ENCODE measurements around the gene FCGR3A. TPM values are rescaled to one million over a fixed set of nuclear protein-coding genes. Genes with fewer than 3 reads are reported as not detected.
"Not testable (repeated sequence)": the region's sequence is repeated elsewhere in the genome, so short reads cannot be mapped to it uniquely, and the experiment has no call there.

The FCGR3A gene
- total RNA-seq, 1 donor from 2014 or later, result not detected

DNA sequence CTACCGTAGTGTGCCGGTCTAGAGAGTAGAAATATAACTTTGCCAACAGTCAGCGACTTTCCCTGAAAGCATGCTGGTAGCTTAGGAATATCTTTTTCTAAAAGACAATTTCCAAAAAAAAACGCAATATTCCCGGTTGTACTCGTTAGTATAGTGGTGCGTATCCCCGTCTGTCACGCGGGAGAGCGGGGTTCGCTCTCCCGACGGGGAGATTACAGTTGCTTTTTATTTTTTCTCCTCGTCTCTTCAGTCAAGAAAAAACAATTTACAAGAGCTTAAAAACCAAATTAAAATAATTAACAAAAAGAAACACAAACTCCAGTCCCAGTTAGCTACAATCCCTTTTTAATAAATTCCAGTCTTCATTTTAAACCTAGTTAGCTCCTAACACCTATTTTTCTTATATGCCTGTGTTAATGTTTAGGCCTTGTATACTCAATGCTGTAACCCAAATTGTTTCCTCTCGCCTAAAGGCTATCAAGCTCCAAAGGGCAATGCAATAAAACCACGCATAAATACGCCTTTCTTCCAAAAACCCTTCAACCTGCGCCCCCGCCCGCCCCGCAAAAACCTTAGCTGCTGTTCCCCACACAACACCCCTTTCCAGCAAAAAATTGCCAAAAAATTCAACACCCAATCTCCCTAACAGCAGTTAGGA lies 17.5 kb downstream of the FCGR3A start:
- no peak for DNase-seq (ENCODE audit: extremely low read depth, low read depth, low spot score)

GRCh38 chr1:161530671-161531641 lies 18.7 kb downstream of the FCGR3A start:
- peak; percentile 85 for DNase-seq (ENCODE audit: extremely low read depth, low read depth, low spot score)

GRCh38 chr1:161530158-161530557 lies 19.5 kb downstream of the FCGR3A start:
- not testable (repeated sequence) for DNase-seq (ENCODE audit: extremely low read depth, low read depth, low spot score)

GRCh38 chr1:161529463-161530104 lies 20.0 kb downstream of the FCGR3A start:
- DNase-seq (ENCODE audit: extremely low read depth, low read depth, low spot score), result not testable (repeated sequence)

GRCh38 chr1:161528550-161528949 lies 21.1 kb downstream of the FCGR3A start:
- not testable (repeated sequence) for DNase-seq (ENCODE audit: extremely low read depth, low read depth, low spot score)

DNA sequence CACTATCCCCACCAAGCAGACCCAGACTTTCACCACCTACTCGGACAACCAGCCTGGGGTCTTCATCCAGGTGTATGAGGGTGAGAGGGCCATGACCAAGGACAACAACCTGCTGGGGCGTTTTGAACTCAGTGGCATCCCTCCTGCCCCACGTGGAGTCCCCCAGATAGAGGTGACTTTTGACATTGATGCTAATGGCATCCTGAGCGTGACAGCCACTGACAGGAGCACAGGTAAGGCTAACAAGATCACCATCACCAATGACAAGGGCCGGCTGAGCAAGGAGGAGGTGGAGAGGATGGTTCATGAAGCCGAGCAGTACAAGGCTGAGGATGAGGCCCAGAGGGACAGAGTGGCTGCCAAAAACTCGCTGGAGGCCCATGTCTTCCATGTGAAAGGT lies 23.7 kb downstream of the FCGR3A start:
- not testable (repeated sequence) for DNase-seq (ENCODE audit: extremely low read depth, low read depth, low spot score)

GRCh38 chr1:161525321-161525720 lies 24.3 kb downstream of the FCGR3A start:
- DNase-seq (ENCODE audit: extremely low read depth, low read depth, low spot score), result not testable (repeated sequence)

- not testable (repeated sequence) for DNase-seq (ENCODE audit: extremely low read depth, low read depth, low spot score)
These were observed 24.8 kb downstream of the FCGR3A start for GRCh38 chr1:161524742-161525291.

DNA sequence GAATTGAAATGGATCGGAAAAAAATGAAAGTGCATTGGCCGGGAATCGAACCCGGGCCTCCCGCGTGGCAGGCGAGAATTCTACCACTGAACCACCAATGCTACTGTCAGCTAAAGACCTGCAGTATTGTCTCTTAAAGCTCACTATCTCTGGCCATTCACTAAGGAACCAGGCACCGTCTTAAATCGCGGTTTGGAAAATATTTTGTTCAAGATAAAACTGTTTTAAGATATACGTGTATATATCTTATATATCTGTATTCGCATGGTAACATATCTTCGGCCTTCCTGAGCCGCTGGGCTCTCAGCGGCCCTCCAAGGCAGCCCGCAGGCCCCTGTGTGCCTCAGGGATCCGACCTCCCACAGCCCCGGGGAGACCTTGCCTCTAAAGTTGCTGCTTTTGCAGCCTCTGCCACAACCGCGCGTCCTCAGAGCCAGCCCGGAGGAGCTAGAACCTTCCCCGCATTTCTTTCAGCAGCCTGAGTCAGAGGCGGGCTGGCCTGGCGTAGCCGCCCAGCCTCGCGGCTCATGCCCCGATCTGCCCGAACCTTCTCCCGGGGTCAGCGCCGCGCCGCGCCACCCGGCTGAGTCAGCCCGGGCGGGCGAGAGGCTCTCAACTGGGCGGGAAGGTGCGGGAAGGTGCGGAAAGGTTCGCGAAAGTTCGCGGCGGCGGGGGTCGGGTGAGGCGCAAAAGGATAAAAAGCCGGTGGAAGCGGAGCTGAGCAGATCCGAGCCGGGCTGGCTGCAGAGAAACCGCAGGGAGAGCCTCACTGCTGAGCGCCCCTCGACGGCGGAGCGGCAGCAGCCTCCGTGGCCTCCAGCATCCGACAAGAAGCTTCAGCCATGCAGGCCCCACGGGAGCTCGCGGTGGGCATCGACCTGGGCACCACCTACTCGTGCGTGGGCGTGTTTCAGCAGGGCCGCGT lies 25.5 kb downstream of the FCGR3A start, which contains the start of gene HSPA6:
TSS of gene HSPA6 (plus strand) at position 724 of the 925 bp plus-strand sequence. CDS start at position 843, 119 bp downstream.
- DNase-seq (ENCODE audit: extremely low read depth, low read depth, low spot score), result peak; percentile 54

DNA sequence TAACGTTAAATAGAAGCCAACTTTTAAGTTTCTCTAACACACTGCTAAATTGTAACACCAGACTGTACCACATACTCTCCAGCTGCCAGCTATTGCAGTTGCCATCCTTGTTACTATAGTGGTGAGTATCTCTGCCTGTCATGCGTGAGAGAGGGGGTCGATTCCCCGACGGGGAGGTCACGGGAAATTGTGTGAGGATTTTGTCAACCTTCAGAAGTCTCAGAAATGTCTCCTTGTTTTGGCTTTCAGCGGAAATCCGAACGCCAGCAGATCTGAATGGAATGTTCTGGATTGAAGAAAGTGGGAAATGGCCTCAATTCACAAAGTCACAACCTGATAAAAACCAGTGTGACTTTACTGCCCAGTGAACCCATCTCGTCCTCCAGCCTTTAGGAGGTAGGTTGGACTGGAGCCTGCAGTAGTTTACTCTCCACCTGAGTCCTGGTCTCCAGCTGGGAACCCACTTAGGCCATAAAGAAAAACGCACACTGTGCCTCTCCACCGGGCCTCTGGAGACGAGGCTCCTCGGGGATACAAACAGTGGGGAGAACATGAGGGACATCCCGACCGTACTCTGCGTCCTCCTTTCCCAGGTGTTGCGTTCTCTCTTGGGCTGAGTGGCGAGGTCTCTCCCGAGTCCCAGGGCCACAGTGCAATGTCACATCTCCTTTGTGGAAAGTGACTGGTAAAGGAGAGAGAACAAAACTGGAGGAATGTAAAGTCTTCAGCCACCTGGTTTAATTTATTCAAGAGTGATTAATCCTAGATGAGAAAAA lies 26.4 kb downstream of the FCGR3A start:
- not testable (repeated sequence) for DNase-seq (ENCODE audit: extremely low read depth, low read depth, low spot score)

GRCh38 chr1:161513953-161514352 lies 35.7 kb downstream of the FCGR3A start:
- not testable (repeated sequence) for DNase-seq (ENCODE audit: extremely low read depth, low read depth, low spot score)

- not testable (repeated sequence) for DNase-seq (ENCODE audit: extremely low read depth, low read depth, low spot score)
These were observed 36.2 kb downstream of the FCGR3A start for GRCh38 chr1:161513448-161513780.

GRCh38 chr1:161512636-161513447 lies 36.8 kb downstream of the FCGR3A start:
- DNase-seq (ENCODE audit: extremely low read depth, low read depth, low spot score), result not testable (repeated sequence)

- no peak for DNase-seq (ENCODE audit: extremely low read depth, low read depth, low spot score)
These were observed 37.9 kb downstream of the FCGR3A start for GRCh38 chr1:161511756-161512060.

DNA sequence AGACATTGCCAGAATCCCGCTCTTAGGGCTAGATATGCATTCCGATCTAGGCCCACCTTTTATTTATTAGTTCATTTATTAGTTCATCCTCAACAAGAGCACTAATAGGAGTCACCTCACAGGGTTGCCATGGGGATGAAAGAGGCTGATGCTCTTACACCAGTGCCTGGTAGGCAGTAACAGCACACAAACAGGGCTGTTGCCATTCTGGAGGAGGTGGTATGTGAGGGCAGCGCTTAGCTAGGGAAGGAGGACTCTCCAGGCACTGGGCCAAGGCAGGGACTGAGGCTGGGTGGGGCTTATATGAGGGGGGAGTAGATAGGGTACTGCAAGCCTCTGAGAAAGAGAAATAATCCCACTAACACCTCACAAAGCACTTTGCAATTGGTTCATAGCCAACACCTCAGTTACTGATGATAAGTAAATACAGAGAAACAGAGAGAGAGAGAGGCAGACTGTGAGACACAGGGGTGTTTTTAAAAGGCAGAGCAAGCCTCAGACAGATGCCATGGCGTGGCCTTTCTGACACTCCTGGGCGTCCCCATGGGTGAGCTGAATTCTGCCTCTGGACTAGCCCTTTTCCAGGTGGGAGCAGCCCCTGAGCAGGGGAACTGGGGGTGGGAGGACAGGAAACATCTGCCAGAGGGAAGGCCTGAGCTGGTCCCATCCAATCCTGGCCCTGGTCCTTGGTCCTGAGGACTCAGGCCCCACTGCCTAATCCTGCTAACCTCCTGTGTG lies 38.4 kb downstream of the FCGR3A start:
- no peak for DNase-seq (ENCODE audit: extremely low read depth, low read depth, low spot score)

DNA sequence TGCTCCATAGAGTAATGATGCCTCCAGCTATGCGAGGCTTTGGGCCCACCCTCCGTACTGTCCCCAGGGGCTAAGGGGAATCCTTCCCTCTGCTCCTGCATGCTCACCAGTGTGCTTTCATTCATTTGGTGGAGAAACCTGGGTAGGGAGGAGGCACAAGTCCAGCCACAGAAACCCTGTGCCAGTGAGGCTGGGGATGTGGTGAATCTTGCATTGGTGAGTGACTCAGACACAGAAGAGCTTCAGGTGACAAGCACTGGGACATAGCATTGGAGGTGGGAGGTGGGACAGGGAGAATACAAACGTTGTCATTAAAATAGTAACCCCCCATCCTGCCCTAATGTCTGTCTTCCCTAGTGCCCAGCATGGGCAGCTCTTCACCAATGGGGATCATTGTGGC lies 39.1 kb downstream of the FCGR3A start:
- DNase-seq (ENCODE audit: extremely low read depth, low read depth, low spot score), result no peak

DNA sequence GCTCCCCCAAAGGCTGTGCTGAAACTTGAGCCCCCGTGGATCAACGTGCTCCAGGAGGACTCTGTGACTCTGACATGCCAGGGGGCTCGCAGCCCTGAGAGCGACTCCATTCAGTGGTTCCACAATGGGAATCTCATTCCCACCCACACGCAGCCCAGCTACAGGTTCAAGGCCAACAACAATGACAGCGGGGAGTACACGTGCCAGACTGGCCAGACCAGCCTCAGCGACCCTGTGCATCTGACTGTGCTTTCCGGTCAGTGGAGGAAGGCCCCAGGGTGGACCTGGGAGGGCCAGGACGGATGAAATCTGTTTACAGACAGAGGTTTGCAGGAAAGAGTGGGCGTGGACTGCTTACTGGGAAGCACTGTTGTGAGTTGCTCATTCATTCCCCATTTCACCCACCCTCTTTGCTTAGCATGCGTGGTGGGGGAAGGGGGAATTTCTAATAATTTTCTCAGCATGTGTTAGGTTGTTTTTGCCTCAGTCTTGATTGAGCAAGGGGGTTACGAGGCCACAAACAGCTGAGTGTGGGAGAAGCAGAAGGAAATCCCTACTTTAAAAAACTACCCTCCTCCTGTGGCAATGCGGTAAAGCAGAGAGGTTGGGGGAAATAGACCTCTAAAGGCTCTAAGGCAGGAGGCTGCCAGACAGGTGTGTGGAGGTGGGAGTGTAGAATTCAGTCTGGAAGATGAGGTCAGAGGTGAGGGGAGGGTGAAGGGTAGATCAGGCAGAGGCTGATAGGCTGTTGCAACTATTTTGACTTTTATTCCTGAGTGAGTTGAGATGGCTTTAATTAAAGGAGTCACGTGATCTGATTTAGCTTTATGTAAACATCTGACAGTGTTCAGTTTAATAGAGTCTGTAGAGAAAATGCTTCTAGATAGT lies 43.0 kb downstream of the FCGR3A start:
- no peak for DNase-seq (ENCODE audit: extremely low read depth, low read depth, low spot score)

All from glomerular endothelial cell (primary cell).